ENCODE measurements around the gene RPL14. TPM values are rescaled to one million over a fixed set of nuclear protein-coding genes. Genes with fewer than 3 reads are reported as not detected.
A peak's percentile ranks its signal among the peaks of the same experiment; 100 is the strongest.

The RPL14 gene
- total RNA-seq, 3 donors from 2014 or later (not counting 1 experiment from before 2014, with no cell fraction given): 1,298 to 1,589 (median 1,441) TPM

DNA sequence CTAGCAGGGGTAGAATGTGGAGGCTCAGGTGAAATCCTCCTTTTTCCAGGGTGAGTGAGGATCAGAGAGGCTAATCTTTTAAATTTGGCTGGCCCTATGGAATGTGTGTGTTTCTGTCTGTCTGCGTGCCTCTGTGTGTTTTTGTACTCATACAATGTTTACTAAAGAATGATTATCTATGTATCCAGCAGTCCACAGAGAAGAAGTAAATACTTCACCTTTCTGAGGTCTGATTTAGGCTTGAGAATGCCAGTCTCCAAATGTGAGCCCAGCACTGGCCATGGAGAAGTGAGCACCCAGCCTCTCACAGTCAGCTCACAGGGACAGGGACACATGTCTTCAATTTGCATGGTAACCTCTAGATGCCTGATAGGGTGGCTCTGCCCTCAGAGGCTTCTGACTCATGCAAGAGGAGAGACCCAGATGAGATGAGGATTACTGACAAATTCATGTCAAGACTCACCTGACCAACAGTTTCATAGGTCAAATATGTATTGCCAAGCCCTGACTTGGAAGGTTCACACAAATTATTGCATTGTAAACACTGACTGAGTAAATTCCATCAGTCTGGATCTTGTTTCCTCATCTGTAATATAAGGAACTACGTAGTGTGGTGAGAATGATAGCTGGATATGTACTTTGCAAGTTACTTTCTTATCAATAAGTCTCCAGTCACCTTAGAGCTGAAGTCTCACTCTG lies 39.1 kb upstream of the RPL14 start:
- no peak for ATAC-seq
- H3K9me3 Mint-ChIP-seq: no peaks in the 10 kb centered on the region

GRCh38 chr3:40422861-40423260 lies 34.3 kb upstream of the RPL14 start:
- ATAC-seq (no peak), DNase-seq (peak in 1 of 2 donors; percentile 7)
- H3K4me3 Mint-ChIP-seq: no peak overlapping the region
- Histone ChIP-seq H3K27ac (ENCODE audit: low read length) (no peak overlapping the region), H3K4me1 (ENCODE audit: control insufficient read depth, insufficient read depth, low read length) (no peaks in the 10 kb centered on the region), H3K9me3 (ENCODE audit: control insufficient read depth, insufficient read depth, low read length) (no peaks in the 10 kb centered on the region), H3K27me3 (ENCODE audit: control insufficient read depth, insufficient read depth, low read length) (no peaks in the 10 kb centered on the region), H3K36me3 (ENCODE audit: control insufficient read depth, insufficient read depth, low read length) (peaks cover 4% of the 10 kb centered on the region), H3K4me3 (ENCODE audit: low read length) (no peak overlapping the region)
- no peak overlapping the region for H3K27ac Mint-ChIP-seq
- TF ChIP-seq, protein P1, sequence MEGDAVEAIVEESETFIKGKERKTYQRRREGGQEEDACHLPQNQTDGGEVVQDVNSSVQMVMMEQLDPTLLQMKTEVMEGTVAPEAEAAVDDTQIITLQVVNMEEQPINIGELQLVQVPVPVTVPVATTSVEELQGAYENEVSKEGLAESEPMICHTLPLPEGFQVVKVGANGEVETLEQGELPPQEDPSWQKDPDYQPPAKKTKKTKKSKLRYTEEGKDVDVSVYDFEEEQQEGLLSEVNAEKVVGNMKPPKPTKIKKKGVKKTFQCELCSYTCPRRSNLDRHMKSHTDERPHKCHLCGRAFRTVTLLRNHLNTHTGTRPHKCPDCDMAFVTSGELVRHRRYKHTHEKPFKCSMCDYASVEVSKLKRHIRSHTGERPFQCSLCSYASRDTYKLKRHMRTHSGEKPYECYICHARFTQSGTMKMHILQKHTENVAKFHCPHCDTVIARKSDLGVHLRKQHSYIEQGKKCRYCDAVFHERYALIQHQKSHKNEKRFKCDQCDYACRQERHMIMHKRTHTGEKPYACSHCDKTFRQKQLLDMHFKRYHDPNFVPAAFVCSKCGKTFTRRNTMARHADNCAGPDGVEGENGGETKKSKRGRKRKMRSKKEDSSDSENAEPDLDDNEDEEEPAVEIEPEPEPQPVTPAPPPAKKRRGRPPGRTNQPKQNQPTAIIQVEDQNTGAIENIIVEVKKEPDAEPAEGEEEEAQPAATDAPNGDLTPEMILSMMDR (IDR thresholded peaks at IDR 0.05): no peak
- intact Hi-C loops (cut with micrococcal nuclease): no loop called here
- 73% methylated on average over 1 of the region's 1 CpG for WGBS (ENCODE audit: insufficient coverage)
- H3K36me3 Mint-ChIP-seq: peaks cover 5% of the 10 kb centered on the region
- H3K27me3 Mint-ChIP-seq (ENCODE audit: low read depth in 2 of 2): no peaks in the 10 kb centered on the region
- H3K4me1 Mint-ChIP-seq: no peaks in the 10 kb centered on the region
- no peaks in the 10 kb centered on the region for H3K9me3 Mint-ChIP-seq

More for the DNA sequence above, 39.1 kb upstream of the RPL14 start:
- no peak overlapping the region for H3K27ac ChIP-seq (ENCODE audit: low read length)
- no peaks in the 10 kb centered on the region for H3K4me1 Mint-ChIP-seq
- no peaks in the 10 kb centered on the region for H3K4me1 ChIP-seq (ENCODE audit: control insufficient read depth, insufficient read depth, low read length)
- no peak overlapping the region for H3K4me3 ChIP-seq (ENCODE audit: low read length)
- H3K9me3 ChIP-seq (ENCODE audit: control insufficient read depth, insufficient read depth, low read length): no peaks in the 10 kb centered on the region
- no peaks in the 10 kb centered on the region for H3K27me3 ChIP-seq (ENCODE audit: control insufficient read depth, insufficient read depth, low read length)
- intact Hi-C loops (cut with micrococcal nuclease): no loop called here
- H3K27me3 Mint-ChIP-seq (ENCODE audit: low read depth in 2 of 2): no peaks in the 10 kb centered on the region
- TF ChIP-seq, protein P1 (IDR thresholded peaks at IDR 0.05): no peak
- H3K4me3 Mint-ChIP-seq: no peak overlapping the region
- no peak overlapping the region for H3K27ac Mint-ChIP-seq
- no peaks in the 10 kb centered on the region for H3K36me3 ChIP-seq (ENCODE audit: control insufficient read depth, insufficient read depth, low read length)
- H3K36me3 Mint-ChIP-seq: peaks cover 5% of the 10 kb centered on the region
- WGBS (ENCODE audit: insufficient coverage): 80% methylated on average over 1 of the region's 2 CpGs
- no peak for DNase-seq

DNA sequence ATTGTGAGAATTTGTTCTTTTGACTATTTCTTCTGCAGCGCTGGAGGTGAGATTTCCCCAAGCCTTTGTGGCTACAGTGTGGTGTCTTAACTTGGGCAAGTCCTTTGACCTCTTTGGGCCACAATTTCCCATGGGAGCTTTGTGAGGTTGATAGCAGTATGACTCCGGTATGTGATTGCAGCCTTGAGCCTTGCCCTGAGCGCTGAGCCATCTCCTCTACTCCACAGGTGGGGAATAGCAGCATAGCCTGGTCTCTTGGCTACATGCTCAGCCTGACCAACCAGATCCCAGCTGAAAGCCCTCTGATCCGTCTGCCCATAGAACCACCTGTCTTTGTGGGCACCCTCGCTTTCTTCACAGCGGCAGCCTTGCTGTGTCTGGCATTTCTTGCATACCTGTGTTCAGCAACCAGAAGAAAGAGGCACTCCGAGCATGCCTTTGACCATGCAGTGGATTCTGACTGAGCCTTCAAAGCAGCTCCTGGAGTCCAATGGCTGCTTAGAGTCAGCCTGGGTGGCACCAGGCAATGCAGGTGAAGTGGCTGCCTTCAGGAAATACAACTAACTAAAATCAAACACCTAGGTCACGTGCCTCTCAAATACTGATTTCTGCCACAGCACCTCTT lies 30.0 kb upstream of the RPL14 start:
- no peaks in the 10 kb centered on the region for H3K4me1 ChIP-seq (ENCODE audit: control insufficient read depth, insufficient read depth, low read length)
- no peaks in the 10 kb centered on the region for H3K27me3 ChIP-seq (ENCODE audit: control insufficient read depth, insufficient read depth, low read length)
- no peaks in the 10 kb centered on the region for H3K36me3 Mint-ChIP-seq
- peaks cover 0 to 3% of the 10 kb centered on the region in 2 donors for H3K4me1 Mint-ChIP-seq
- H3K9me3 Mint-ChIP-seq: no peaks in the 10 kb centered on the region
- H3K36me3 ChIP-seq (ENCODE audit: control insufficient read depth, insufficient read depth, low read length): peaks cover 4% of the 10 kb centered on the region
- H3K27ac ChIP-seq (ENCODE audit: low read length): no peak overlapping the region
- H3K4me3 ChIP-seq (ENCODE audit: low read length): no peak overlapping the region
- H3K27ac Mint-ChIP-seq: no peak overlapping the region
- H3K4me3 Mint-ChIP-seq: no peak overlapping the region
- no peak for ATAC-seq
- intact Hi-C loops (cut with micrococcal nuclease): no loop called here
- TF ChIP-seq, protein P1 (IDR thresholded peaks at IDR 0.05): no peak
- no peaks in the 10 kb centered on the region for H3K9me3 ChIP-seq (ENCODE audit: control insufficient read depth, insufficient read depth, low read length)
- H3K27me3 Mint-ChIP-seq (ENCODE audit: low read depth in 2 of 2): no peaks in the 10 kb centered on the region
- 87% methylated on average over 8 of the region's 8 CpGs for WGBS (ENCODE audit: insufficient coverage)
- DNase-seq: no peak
